Measurements from ENCODE around the gene GEN1.

DNA sequence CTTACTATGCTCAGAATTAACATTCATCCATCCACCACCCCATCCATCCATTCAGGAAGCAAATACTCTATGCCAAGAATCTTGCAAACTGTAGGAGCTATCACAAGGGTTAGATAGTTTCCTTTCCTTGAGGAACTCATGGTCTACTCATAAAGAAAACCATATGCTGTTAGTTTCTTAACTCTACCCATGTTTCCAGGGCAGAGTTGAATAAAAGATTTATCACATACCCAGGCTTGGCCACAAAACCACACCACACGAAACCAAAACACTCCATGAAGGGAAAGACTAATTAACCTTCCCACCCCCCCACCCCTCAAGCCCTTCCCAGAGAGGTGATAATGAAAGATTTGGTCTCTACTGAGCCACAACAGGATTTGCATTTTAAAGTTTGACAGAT is 38.6 kb downstream of the GEN1 start:
- TF ChIP-seq, protein P1, sequence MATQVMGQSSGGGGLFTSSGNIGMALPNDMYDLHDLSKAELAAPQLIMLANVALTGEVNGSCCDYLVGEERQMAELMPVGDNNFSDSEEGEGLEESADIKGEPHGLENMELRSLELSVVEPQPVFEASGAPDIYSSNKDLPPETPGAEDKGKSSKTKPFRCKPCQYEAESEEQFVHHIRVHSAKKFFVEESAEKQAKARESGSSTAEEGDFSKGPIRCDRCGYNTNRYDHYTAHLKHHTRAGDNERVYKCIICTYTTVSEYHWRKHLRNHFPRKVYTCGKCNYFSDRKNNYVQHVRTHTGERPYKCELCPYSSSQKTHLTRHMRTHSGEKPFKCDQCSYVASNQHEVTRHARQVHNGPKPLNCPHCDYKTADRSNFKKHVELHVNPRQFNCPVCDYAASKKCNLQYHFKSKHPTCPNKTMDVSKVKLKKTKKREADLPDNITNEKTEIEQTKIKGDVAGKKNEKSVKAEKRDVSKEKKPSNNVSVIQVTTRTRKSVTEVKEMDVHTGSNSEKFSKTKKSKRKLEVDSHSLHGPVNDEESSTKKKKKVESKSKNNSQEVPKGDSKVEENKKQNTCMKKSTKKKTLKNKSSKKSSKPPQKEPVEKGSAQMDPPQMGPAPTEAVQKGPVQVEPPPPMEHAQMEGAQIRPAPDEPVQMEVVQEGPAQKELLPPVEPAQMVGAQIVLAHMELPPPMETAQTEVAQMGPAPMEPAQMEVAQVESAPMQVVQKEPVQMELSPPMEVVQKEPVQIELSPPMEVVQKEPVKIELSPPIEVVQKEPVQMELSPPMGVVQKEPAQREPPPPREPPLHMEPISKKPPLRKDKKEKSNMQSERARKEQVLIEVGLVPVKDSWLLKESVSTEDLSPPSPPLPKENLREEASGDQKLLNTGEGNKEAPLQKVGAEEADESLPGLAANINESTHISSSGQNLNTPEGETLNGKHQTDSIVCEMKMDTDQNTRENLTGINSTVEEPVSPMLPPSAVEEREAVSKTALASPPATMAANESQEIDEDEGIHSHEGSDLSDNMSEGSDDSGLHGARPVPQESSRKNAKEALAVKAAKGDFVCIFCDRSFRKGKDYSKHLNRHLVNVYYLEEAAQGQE (IDR thresholded peaks at IDR 0.05; ENCODE audit: borderline replicate concordance) = no peak
- TF ChIP-seq, protein P2, sequence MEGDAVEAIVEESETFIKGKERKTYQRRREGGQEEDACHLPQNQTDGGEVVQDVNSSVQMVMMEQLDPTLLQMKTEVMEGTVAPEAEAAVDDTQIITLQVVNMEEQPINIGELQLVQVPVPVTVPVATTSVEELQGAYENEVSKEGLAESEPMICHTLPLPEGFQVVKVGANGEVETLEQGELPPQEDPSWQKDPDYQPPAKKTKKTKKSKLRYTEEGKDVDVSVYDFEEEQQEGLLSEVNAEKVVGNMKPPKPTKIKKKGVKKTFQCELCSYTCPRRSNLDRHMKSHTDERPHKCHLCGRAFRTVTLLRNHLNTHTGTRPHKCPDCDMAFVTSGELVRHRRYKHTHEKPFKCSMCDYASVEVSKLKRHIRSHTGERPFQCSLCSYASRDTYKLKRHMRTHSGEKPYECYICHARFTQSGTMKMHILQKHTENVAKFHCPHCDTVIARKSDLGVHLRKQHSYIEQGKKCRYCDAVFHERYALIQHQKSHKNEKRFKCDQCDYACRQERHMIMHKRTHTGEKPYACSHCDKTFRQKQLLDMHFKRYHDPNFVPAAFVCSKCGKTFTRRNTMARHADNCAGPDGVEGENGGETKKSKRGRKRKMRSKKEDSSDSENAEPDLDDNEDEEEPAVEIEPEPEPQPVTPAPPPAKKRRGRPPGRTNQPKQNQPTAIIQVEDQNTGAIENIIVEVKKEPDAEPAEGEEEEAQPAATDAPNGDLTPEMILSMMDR (IDR thresholded peaks at IDR 0.05; ENCODE audit: poor library complexity, severe bottlenecking) = no peak
- no peak for TF ChIP-seq POLR2AphosphoS5 (IDR thresholded peaks at IDR 0.05)
- no peak for TF ChIP-seq MXI1 (conservative IDR thresholded peaks at IDR 0.05; ENCODE audit: poor library complexity, severe bottlenecking)
- TF ChIP-seq RAD21 (conservative IDR thresholded peaks at IDR 0.05) = no peak

Measured in neural cell (in vitro differentiated cells).